HEK293 (cell line): ENCODE results near the gene CCSER2.
"Not testable (repeated sequence)": the region's sequence is repeated elsewhere in the genome, so short reads cannot be mapped to it uniquely, and the experiment has no call there.

ENCODE experiments used
- CTCF ChIA-PET: fragments of 350-600 bp; formaldehyde crosslinking; extraction: SDS; loops from one replicate; lab custom pipeline; 2021; ENCODE audit warnings: antibody characterized with exemption; lab: Yijun Ruan, JAX
- POLR2A ChIA-PET: fragments of 300-600 bp; formaldehyde crosslinking; extraction: SDS; loops from one replicate; lab custom pipeline; 2020; ENCODE audit warnings: antibody characterized with exemption, inconsistent platforms; lab: Yijun Ruan, JAX
- H3K27ac ChIP-seq: fragments of 200-500 bp; sonication (Bioruptor generic); 2 replicates; pipeline ENCODE4 v1.5.1; 2014; ENCODE audit warnings: low read depth, low read length, control low read depth, inconsistent platforms; ENCODE audit errors: extremely low read depth
- H3K36me3 ChIP-seq, 2 experiments: fragments of 200-500 bp in 1 of 2; sonication (Bioruptor generic) in 1 of 2; 1 replicate in 1 of 2; 2 replicates in 1 of 2; pipeline ENCODE4 v1.5.1; 2014 to 2017; ENCODE audit warnings: inconsistent platforms in 2 of 2, low read length in 2 of 2; ENCODE audit not compliant: control insufficient read depth in 2 of 2, insufficient read depth in 1 of 2
- H3K4me1 ChIP-seq: fragments of 200-500 bp; sonication (Bioruptor generic); 2 replicates; pipeline ENCODE4 v1.5.1; 2014; ENCODE audit warnings: mild to moderate bottlenecking, low read length, inconsistent platforms; ENCODE audit not compliant: control insufficient read depth, insufficient read depth
- H3K4me3 ChIP-seq: 2 replicates; pipeline ENCODE4 v1.5.1; 2011; ENCODE audit warnings: low read depth, mild to moderate bottlenecking, control low read depth, low read length, moderate library complexity
- H3K9me3 ChIP-seq: fragments of 200-500 bp; sonication (Bioruptor generic); 2 replicates; pipeline ENCODE4 v1.5.1; 2014; ENCODE audit warnings: low read depth, low read length, inconsistent platforms; ENCODE audit not compliant: control insufficient read depth, insufficient read depth
- IKZF3 ChIP-seq: fragments of 450-650 bp; IDR thresholded peaks from 2 replicates; pipeline ENCODE4 v1.5.0; 2018; ENCODE audit warnings: missing biosample characterization, mild to moderate bottlenecking, missing genetic modification characterization, moderate library complexity
- RBAK ChIP-seq: fragments of 450-650 bp; formaldehyde crosslinking; IDR thresholded peaks from 2 replicates; pipeline ENCODE4 v1.5.1; 2016; ENCODE audit warnings: missing biosample characterization, missing genetic modification characterization
- REPIN1 ChIP-seq: fragments of 450-650 bp; formaldehyde crosslinking; IDR thresholded peaks from 2 replicates; pipeline ENCODE4 v1.5.1; 2017; ENCODE audit warnings: missing biosample characterization, missing genetic modification characterization, low read depth
- SCRT2 ChIP-seq: fragments of 450-650 bp; formaldehyde crosslinking; IDR thresholded peaks from 2 replicates; pipeline ENCODE4 v1.5.1; 2016; ENCODE audit warnings: missing biosample characterization, missing genetic modification characterization
- SETDB1 ChIP-seq: IDR thresholded peaks from one replicate; pipeline ENCODE4 v1.6.1; 2017; ENCODE audit warnings: mild to moderate bottlenecking, low read length, moderate library complexity, mixed read lengths; ENCODE audit not compliant: insufficient read length
- YY1 ChIP-seq: fragments of 450-650 bp; formaldehyde crosslinking; IDR thresholded peaks from 2 replicates; pipeline ENCODE4 v1.5.1; 2018; ENCODE audit warnings: missing biosample characterization, missing genetic modification characterization
- ZBTB17 ChIP-seq: fragments of 450-650 bp; formaldehyde crosslinking; IDR thresholded peaks from 2 replicates; pipeline ENCODE4 v1.5.1; 2016; ENCODE audit warnings: missing biosample characterization, missing genetic modification characterization
- ZBTB21 ChIP-seq: fragments of 450-650 bp; formaldehyde crosslinking; IDR thresholded peaks from 2 replicates; pipeline ENCODE4 v1.5.1; 2017; ENCODE audit warnings: missing biosample characterization, missing genetic modification characterization
- ZBTB8A ChIP-seq: fragments of 450-650 bp; formaldehyde crosslinking; IDR thresholded peaks from 2 replicates; pipeline ENCODE4 v1.5.1; 2016; ENCODE audit warnings: missing biosample characterization, missing genetic modification characterization
- ZFP69B ChIP-seq: fragments of 450-650 bp; formaldehyde crosslinking; IDR thresholded peaks from 2 replicates; pipeline ENCODE4 v1.5.1; 2016; ENCODE audit warnings: missing biosample characterization, missing genetic modification characterization
- ZNF155 ChIP-seq: fragments of 450-650 bp; formaldehyde crosslinking; IDR thresholded peaks from 2 replicates; pipeline ENCODE4 v1.5.1; 2016; ENCODE audit warnings: missing biosample characterization, missing genetic modification characterization
- ZNF184 ChIP-seq: fragments of 450-650 bp; IDR thresholded peaks from 2 replicates; pipeline ENCODE4 v1.5.1; 2018; ENCODE audit warnings: missing biosample characterization, mild to moderate bottlenecking, missing genetic modification characterization
- ZNF433 ChIP-seq: fragments of 450-650 bp; formaldehyde crosslinking; IDR thresholded peaks from 2 replicates; pipeline ENCODE4 v1.5.1; 2016; ENCODE audit warnings: missing biosample characterization, missing genetic modification characterization, low read depth
- ZNF555 ChIP-seq: fragments of 450-650 bp; formaldehyde crosslinking; conservative IDR thresholded peaks from 2 replicates; pipeline ENCODE4 v1.5.1; 2017; ENCODE audit warnings: missing biosample characterization, mild to moderate bottlenecking, missing genetic modification characterization, inconsistent platforms
- ZNF596 ChIP-seq: fragments of 450-650 bp; IDR thresholded peaks from 2 replicates; pipeline ENCODE4 v1.5.0; 2018; ENCODE audit warnings: missing biosample characterization, mild to moderate bottlenecking, missing genetic modification characterization, moderate library complexity
- ZNF660 ChIP-seq: fragments of 450-650 bp; IDR thresholded peaks from 2 replicates; pipeline ENCODE4 v1.5.1; 2018; ENCODE audit warnings: missing biosample characterization, mild to moderate bottlenecking, missing genetic modification characterization
- TF ChIP-seq, protein P1 (sequence below): fragments of 450-650 bp; formaldehyde crosslinking; IDR thresholded peaks from 2 replicates; pipeline ENCODE4 v1.5.1; 2016; ENCODE audit warnings: missing biosample characterization, missing genetic modification characterization
- TF ChIP-seq, protein P2 (sequence below): fragments of 450-650 bp; formaldehyde crosslinking; IDR thresholded peaks from 2 replicates; pipeline ENCODE4 v1.5.1; 2016; ENCODE audit warnings: missing biosample characterization, missing genetic modification characterization
- TF ChIP-seq, protein P3 (sequence below): fragments of 450-650 bp; formaldehyde crosslinking; IDR thresholded peaks from 2 replicates; pipeline ENCODE4 v1.5.1; 2016; ENCODE audit warnings: missing biosample characterization, missing genetic modification characterization
- TF ChIP-seq, protein P4 (sequence below): fragments of 450-650 bp; formaldehyde crosslinking; IDR thresholded peaks from 2 replicates; pipeline ENCODE4 v1.5.1; 2016; ENCODE audit warnings: missing biosample characterization, missing genetic modification characterization

Gene CCSER2

DNA sequence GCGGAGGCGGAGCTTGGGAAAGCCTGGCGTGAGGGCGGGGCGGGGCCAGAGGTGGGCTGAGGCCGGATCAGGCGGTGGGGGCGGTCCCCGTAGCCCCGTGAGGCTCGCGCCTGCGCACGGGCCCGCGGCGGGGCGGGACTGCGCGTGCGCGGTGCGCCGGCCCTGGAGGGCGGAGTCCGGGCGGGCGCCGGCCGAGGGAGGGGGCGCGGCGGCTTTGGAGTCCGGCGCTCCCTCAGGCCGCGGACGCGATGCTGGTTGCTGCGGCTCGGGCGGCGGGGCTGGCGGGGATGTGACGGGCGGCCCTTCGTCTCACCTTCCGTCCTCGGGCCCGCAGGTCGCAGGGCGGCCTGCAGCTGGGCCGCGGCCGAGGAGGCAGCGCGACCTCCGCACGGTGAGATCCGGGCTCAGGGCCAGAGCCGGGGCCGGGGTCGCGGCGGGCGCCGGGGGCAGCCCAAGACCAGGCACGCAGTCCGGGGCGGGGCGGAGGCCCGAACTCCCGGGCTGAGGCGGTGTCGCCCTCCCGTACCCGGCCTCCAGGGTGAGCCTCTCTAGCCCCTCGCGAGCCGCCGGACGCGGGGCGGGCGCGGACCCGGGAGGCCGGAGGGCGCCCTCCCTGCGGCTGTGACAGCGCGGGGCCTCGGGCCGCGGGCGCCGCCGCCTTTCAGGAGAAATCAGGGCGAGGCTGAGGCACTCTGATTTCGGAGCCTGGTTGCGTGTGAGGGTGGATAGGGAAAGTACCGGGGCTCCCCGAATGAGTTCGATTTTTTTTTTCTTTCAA, at the start of gene CCSER2 (continued):
- TF ChIP-seq ZBTB8A (peak; percentile 85), ZBTB21 (tag by site-specific recombination) (no peak), IKZF3 (tag by site-specific recombination) (0 out of 2 replicates have a peak, but pooled peaks have one; percentile 41), ZNF555 (tag by site-specific recombination) (no peak), SCRT2 (no peak), YY1 (tag by site-specific recombination) (no peak), ZNF596 (0 out of 2 replicates have a peak, but pooled peaks have one; percentile 41), ZNF184 (tag by site-specific recombination) (0 out of 2 replicates have a peak, but pooled peaks have one; percentile 21), RBAK (tag by site-specific recombination) (no peak), ZNF433 (no peak), ZNF155 (tag by site-specific recombination) (no peak), ZNF660 (tag by site-specific recombination) (peak; percentile 77; the same call in 1 of the 2 replicates), REPIN1 (tag by site-specific recombination) (no peak), ZBTB17 (tag by site-specific recombination) (no peak)
- TF ChIP-seq, protein P1, sequence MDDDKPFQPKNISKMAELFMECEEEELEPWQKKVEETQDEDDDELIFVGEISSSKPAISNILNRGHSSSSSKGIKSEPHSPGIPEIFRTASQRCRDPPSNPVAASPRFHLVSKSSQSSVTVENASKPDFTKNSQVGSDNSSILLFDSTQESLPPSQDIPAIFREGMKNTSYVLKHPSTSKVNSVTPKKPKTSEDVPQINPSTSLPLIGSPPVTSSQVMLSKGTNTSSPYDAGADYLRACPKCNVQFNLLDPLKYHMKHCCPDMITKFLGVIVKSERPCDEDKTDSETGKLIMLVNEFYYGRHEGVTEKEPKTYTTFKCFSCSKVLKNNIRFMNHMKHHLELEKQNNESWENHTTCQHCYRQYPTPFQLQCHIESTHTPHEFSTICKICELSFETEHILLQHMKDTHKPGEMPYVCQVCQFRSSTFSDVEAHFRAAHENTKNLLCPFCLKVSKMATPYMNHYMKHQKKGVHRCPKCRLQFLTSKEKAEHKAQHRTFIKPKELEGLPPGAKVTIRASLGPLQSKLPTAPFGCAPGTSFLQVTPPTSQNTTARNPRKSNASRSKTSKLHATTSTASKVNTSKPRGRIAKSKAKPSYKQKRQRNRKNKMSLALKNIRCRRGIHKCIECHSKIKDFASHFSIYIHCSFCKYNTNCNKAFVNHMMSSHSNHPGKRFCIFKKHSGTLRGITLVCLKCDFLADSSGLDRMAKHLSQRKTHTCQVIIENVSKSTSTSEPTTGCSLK: no peak
- TF ChIP-seq, protein P2, sequence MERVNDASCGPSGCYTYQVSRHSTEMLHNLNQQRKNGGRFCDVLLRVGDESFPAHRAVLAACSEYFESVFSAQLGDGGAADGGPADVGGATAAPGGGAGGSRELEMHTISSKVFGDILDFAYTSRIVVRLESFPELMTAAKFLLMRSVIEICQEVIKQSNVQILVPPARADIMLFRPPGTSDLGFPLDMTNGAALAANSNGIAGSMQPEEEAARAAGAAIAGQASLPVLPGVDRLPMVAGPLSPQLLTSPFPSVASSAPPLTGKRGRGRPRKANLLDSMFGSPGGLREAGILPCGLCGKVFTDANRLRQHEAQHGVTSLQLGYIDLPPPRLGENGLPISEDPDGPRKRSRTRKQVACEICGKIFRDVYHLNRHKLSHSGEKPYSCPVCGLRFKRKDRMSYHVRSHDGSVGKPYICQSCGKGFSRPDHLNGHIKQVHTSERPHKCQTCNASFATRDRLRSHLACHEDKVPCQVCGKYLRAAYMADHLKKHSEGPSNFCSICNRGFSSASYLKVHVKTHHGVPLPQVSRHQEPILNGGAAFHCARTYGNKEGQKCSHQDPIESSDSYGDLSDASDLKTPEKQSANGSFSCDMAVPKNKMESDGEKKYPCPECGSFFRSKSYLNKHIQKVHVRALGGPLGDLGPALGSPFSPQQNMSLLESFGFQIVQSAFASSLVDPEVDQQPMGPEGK (tag by site-specific recombination): no peak
- TF ChIP-seq, protein P3, sequence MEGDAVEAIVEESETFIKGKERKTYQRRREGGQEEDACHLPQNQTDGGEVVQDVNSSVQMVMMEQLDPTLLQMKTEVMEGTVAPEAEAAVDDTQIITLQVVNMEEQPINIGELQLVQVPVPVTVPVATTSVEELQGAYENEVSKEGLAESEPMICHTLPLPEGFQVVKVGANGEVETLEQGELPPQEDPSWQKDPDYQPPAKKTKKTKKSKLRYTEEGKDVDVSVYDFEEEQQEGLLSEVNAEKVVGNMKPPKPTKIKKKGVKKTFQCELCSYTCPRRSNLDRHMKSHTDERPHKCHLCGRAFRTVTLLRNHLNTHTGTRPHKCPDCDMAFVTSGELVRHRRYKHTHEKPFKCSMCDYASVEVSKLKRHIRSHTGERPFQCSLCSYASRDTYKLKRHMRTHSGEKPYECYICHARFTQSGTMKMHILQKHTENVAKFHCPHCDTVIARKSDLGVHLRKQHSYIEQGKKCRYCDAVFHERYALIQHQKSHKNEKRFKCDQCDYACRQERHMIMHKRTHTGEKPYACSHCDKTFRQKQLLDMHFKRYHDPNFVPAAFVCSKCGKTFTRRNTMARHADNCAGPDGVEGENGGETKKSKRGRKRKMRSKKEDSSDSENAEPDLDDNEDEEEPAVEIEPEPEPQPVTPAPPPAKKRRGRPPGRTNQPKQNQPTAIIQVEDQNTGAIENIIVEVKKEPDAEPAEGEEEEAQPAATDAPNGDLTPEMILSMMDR (tag by site-specific recombination): no peak
- TF ChIP-seq, protein P4, sequence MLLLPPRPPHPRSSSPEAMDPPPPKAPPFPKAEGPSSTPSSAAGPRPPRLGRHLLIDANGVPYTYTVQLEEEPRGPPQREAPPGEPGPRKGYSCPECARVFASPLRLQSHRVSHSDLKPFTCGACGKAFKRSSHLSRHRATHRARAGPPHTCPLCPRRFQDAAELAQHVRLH (tag by site-specific recombination): no peak

DNA sequence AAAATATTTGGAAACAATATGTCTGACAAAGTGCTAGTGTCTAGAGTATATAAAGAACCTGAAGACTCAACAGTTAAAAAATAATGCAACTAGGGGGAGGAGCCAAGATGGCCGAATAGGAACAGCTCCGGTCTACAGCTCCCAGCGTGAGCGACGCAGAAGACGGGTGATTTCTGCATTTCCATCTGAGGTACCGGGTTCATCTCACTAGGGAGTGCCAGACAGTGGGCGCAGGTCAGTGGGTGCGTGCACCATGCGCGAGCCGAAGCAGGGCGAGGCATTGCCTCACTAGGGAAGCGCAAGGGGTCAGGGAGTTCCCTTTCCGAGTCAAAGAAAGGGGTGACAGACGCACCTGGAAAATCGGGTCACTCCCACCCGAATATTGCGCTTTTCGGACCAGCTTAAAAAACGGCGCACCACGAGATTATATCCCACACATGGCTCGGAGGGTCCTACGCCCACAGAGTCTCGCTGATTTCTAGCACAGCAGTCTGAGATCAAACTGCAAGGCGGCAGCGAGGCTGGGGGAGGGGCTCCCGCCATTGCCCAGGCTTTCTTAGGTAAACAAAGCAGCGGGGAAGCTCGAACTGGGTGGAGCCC, 48.4 kb upstream of the CCSER2 start:
- H3K9me3 ChIP-seq, H3K4me3 ChIP-seq, POLR2A ChIA-PET, H3K36me3 ChIP-seq, H3K27ac ChIP-seq, H3K4me1 ChIP-seq: not testable (repeated sequence)
- TF ChIP-seq SETDB1 (peak; percentile 14), ZFP69B (0 out of 2 replicates have a peak, but pooled peaks have one; percentile 21), YY1 (tag by site-specific recombination) (peak; percentile 43; the same call in 1 of the 2 replicates)
- CTCF ChIA-PET: interaction anchor here (0.7 to 2.4 kb wide), 6 partner anchors 13 to 258 kb away, joined by 3 to 14 read pairs (median 4); no protein-coding TSS in a partner anchor
